Erythroblast (primary cell): ENCODE results near the gene DTNB.

Experiments used
- GATA1 ChIP-seq: IDR thresholded peaks from 2 replicates; pipeline ENCODE4 v1.6.1; 2011; ENCODE audit warnings: low read depth, mild to moderate bottlenecking, control low read depth, low read length, moderate library complexity
- POLR2A ChIP-seq: IDR thresholded peaks from 2 replicates; pipeline ENCODE4 v1.6.1; 2011; ENCODE audit warnings: mild to moderate bottlenecking, low read length

DNA sequence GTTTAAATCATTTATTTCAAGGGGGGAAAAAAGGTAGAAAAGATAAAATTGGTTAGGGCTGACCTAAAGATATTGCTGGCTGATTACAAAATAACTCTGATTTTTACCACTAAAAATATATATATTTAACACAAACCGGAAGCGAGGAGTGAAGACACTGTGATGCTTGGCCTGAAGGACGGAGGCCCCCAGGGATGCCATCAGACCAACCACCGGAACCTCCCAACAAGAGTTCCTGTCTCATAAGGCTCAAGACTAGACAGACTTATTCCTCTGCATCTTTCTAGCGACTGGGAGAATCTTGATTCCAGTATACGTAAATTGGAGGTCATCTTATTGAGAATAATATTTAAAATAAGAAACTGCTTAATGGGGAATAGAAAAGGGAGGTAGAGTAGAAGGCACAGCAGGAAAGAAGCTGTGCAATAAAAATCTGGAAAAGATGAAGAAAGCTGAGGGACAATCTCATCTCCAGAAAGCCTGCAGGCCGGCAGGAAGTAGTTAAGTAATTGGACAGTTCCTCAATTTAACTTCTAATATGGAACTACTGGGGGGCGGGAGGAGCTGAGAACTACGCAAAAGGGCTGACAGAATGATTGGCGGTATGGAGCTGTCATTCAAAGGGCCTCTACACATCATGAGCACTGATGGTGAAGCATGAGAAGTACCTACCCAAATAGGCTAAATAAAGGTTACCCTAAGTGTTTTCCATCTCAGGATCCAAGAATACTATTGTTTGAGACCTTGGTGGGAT is 91.1 kb downstream of the DTNB start:
- TF ChIP-seq POLR2A (no peak), GATA1 (no peak)
